Hepatocyte (in vitro differentiated cells): Measurements from ENCODE around the gene REST.

Experiments
- EZH2 ChIP-seq: fragments of 200-600 bp; sonication (generic); IDR thresholded peaks from 2 replicates; pipeline ENCODE4 v1.6.1; 2016; ENCODE audit warnings: antibody characterized with exemption, mild to moderate bottlenecking, borderline replicate concordance
- EZH2phosphoT487 ChIP-seq: fragments of 200-600 bp; sonication (generic); IDR thresholded peaks from one replicate; pipeline ENCODE4 v1.6.1; 2018; ENCODE audit warnings: antibody characterized with exemption, mild to moderate bottlenecking, low read depth, moderate library complexity; ENCODE audit not compliant: unreplicated experiment, severe bottlenecking

GRCh38 chr4:56976837-56977320 is 69.2 kb downstream of the REST start:
- no peak for TF ChIP-seq EZH2phosphoT487
- no peak for TF ChIP-seq EZH2
